HUES64 (cell line): Measurements from ENCODE around the gene LRRC4C.

Source experiments
- H3K27ac ChIP-seq: 2 replicates; pipeline ENCODE4 v1.7.0; 2013; ENCODE audit warnings: low read depth, low read length, inconsistent platforms
- H3K27me3 ChIP-seq: 2 replicates; pipeline ENCODE4 v1.6.1; 2013; ENCODE audit warnings: mild to moderate bottlenecking, low read length; ENCODE audit not compliant: insufficient read depth
- H3K36me3 ChIP-seq: 2 replicates; pipeline ENCODE4 v1.6.1; 2013; ENCODE audit warnings: mild to moderate bottlenecking, low read length; ENCODE audit not compliant: insufficient read depth
- H3K4me1 ChIP-seq: 2 replicates; pipeline ENCODE4 v1.6.1; 2013; ENCODE audit warnings: mild to moderate bottlenecking, low read length, moderate library complexity; ENCODE audit not compliant: insufficient read depth
- H3K4me3 ChIP-seq: 2 replicates; pipeline ENCODE4 v1.5.1; 2013; ENCODE audit warnings: mild to moderate bottlenecking, low read length, moderate library complexity
- H3K9ac ChIP-seq: 2 replicates; pipeline ENCODE4 v1.6.1; 2013; ENCODE audit warnings: mild to moderate bottlenecking, low read depth, low read length
- H3K9me3 ChIP-seq: 2 replicates; pipeline ENCODE4 v1.6.1; 2013; ENCODE audit warnings: low read depth, low read length; ENCODE audit not compliant: insufficient read depth
- WGBS: fragments of 150-250, 120-280 bp; methylation state at CpG from one replicate; pipeline ENCODE4 v1.1.7; 2013; ENCODE audit warnings: missing lambda C conversion rate; 5-methylcytosine and 5-hydroxymethylcytosine counted together

Gene LRRC4C

GRCh38 chr11:41414771-41415440 lies 44.5 kb downstream of the LRRC4C start:
- WGBS, result 96% methylated on average over 4 of the region's 4 CpGs
- Histone ChIP-seq H3K4me3 (no peak overlapping the region), H3K36me3 (no peaks in the 10 kb centered on the region), H3K27ac (no peak overlapping the region), H3K9me3 (no peaks in the 10 kb centered on the region), H3K4me1 (peaks cover 7% of the 10 kb centered on the region), H3K27me3 (no peaks in the 10 kb centered on the region), H3K9ac (no peak overlapping the region)

- Histone ChIP-seq H3K27ac (no peak overlapping the region), H3K9ac (no peak overlapping the region), H3K9me3 (no peaks in the 10 kb centered on the region), H3K4me1 (peaks cover 7% of the 10 kb centered on the region), H3K36me3 (no peaks in the 10 kb centered on the region), H3K27me3 (no peaks in the 10 kb centered on the region), H3K4me3 (no peak overlapping the region)
- 85% methylated on average over 2 of the region's 3 CpGs for WGBS
Observed at GRCh38 chr11:41413843-41414242, 45.6 kb downstream of the LRRC4C start.

GRCh38 chr11:41405812-41406211 lies 53.6 kb downstream of the LRRC4C start:
- H3K27me3 ChIP-seq, result no peaks in the 10 kb centered on the region
- H3K27ac ChIP-seq, result no peak overlapping the region
- no peaks in the 10 kb centered on the region for H3K36me3 ChIP-seq
- no peak overlapping the region for H3K4me3 ChIP-seq
- no peak overlapping the region for H3K9ac ChIP-seq
- H3K9me3 ChIP-seq, result no peaks in the 10 kb centered on the region
- H3K4me1 ChIP-seq, result peaks cover 5% of the 10 kb centered on the region; the same call in 1 of the 2 replicates

- Histone ChIP-seq H3K36me3 (no peaks in the 10 kb centered on the region), H3K9ac (no peak overlapping the region), H3K4me1 (peaks cover 5% of the 10 kb centered on the region; the same call in 1 of the 2 replicates), H3K27me3 (no peaks in the 10 kb centered on the region), H3K27ac (no peak overlapping the region), H3K4me3 (no peak overlapping the region), H3K9me3 (no peaks in the 10 kb centered on the region)
- WGBS, result 99% methylated on average over 1 of the region's 2 CpGs
Observed at GRCh38 chr11:41404109-41404508, 55.3 kb downstream of the LRRC4C start.

GRCh38 chr11:41403458-41403857 lies 56.0 kb downstream of the LRRC4C start:
- WGBS, result 97% methylated on average over 2 of the region's 2 CpGs
- Histone ChIP-seq H3K9me3 (no peaks in the 10 kb centered on the region), H3K36me3 (no peaks in the 10 kb centered on the region), H3K27ac (no peak overlapping the region), H3K4me1 (peaks cover 5% of the 10 kb centered on the region; the same call in 1 of the 2 replicates), H3K9ac (no peak overlapping the region), H3K27me3 (no peaks in the 10 kb centered on the region), H3K4me3 (no peak overlapping the region)

- Histone ChIP-seq H3K27me3 (no peaks in the 10 kb centered on the region), H3K27ac (no peak overlapping the region), H3K36me3 (no peaks in the 10 kb centered on the region), H3K9me3 (no peaks in the 10 kb centered on the region), H3K9ac (no peak overlapping the region), H3K4me1 (peaks cover 17% of the 10 kb centered on the region; the same call in 1 of the 2 replicates), H3K4me3 (no peak overlapping the region)
- WGBS, result 100% methylated on average over 1 of the region's 1 CpG
Observed at GRCh38 chr11:41400819-41401382, 58.6 kb downstream of the LRRC4C start.

- H3K4me1 ChIP-seq, result peaks cover 25% of the 10 kb centered on the region
- H3K4me3 ChIP-seq, result no peak overlapping the region
- no peaks in the 10 kb centered on the region for H3K27me3 ChIP-seq
- no peak overlapping the region for H3K27ac ChIP-seq
- 70% methylated on average over 4 of the region's 4 CpGs for WGBS
- H3K36me3 ChIP-seq, result no peaks in the 10 kb centered on the region
- no peaks in the 10 kb centered on the region for H3K9me3 ChIP-seq
- no peak overlapping the region for H3K9ac ChIP-seq
Observed at GRCh38 chr11:41400124-41400523, 59.3 kb downstream of the LRRC4C start.

- Histone ChIP-seq H3K9me3 (no peaks in the 10 kb centered on the region), H3K4me1 (peaks cover 33% of the 10 kb centered on the region), H3K36me3 (no peaks in the 10 kb centered on the region), H3K27me3 (no peaks in the 10 kb centered on the region), H3K4me3 (no peak overlapping the region), H3K9ac (no peak overlapping the region), H3K27ac (no peak overlapping the region)
- 88% methylated on average over 2 of the region's 2 CpGs for WGBS
Observed at GRCh38 chr11:41399323-41399722, 60.1 kb downstream of the LRRC4C start.

GRCh38 chr11:41398175-41398574 lies 61.3 kb downstream of the LRRC4C start:
- WGBS, result 94% methylated on average over 3 of the region's 3 CpGs
- no peak overlapping the region for H3K27ac ChIP-seq
- H3K36me3 ChIP-seq, result no peaks in the 10 kb centered on the region
- no peak overlapping the region for H3K9ac ChIP-seq
- no peaks in the 10 kb centered on the region for H3K9me3 ChIP-seq
- H3K4me3 ChIP-seq, result no peak overlapping the region
- H3K4me1 ChIP-seq, result peaks cover 44% of the 10 kb centered on the region
- H3K27me3 ChIP-seq, result no peaks in the 10 kb centered on the region

- H3K27ac ChIP-seq, result peak overlapping the region; percentile 92
- H3K9ac ChIP-seq, result peak overlapping the region; percentile 17; the same call in 1 of the 2 replicates
- peak overlapping the region; percentile 1; the same call in 1 of the 2 replicates for H3K4me3 ChIP-seq
- H3K36me3 ChIP-seq, result no peaks in the 10 kb centered on the region
- no peaks in the 10 kb centered on the region for H3K9me3 ChIP-seq
- H3K4me1 ChIP-seq, result peaks cover 72% of the 10 kb centered on the region
- no peaks in the 10 kb centered on the region for H3K27me3 ChIP-seq
- WGBS, result 69% methylated on average over 3 of the region's 4 CpGs
Observed at GRCh38 chr11:41394521-41395195, 64.8 kb downstream of the LRRC4C start.

GRCh38 chr11:41392596-41392995 lies 66.9 kb downstream of the LRRC4C start:
- Histone ChIP-seq H3K9ac (peak overlapping the region; percentile 38; the same call in 1 of the 2 replicates), H3K27ac (peak overlapping the region; percentile 92), H3K4me1 (peaks cover 69% of the 10 kb centered on the region), H3K4me3 (no peak overlapping the region), H3K27me3 (no peaks in the 10 kb centered on the region), H3K9me3 (no peaks in the 10 kb centered on the region), H3K36me3 (no peaks in the 10 kb centered on the region)
